Suppressor macrophage (primary cell): ENCODE data around the gene PCDHB14.
A peak's percentile ranks its signal among the peaks of the same experiment; 100 is the strongest.
"Not testable (repeated sequence)": the region's sequence is repeated elsewhere in the genome, so short reads cannot be mapped to it uniquely, and the experiment has no call there.

Source experiments
- DNase-seq, 4 experiments: peaks; one replicate each; pipeline ENCODE4 v3.0.0-alpha.2; 2020 to 2022
- total RNA-seq, 17 experiments: gene quantifications; one replicate each; lab custom pipeline; 2026; ENCODE audit warnings: mixed read lengths in 6 of 17, inconsistent platforms in 3 of 17; lab: John Stamatoyannopoulos, UW

The PCDHB14 gene
- 0 to 1.7 (median 0) reads per million in 17 experiments for total RNA-seq

DNA sequence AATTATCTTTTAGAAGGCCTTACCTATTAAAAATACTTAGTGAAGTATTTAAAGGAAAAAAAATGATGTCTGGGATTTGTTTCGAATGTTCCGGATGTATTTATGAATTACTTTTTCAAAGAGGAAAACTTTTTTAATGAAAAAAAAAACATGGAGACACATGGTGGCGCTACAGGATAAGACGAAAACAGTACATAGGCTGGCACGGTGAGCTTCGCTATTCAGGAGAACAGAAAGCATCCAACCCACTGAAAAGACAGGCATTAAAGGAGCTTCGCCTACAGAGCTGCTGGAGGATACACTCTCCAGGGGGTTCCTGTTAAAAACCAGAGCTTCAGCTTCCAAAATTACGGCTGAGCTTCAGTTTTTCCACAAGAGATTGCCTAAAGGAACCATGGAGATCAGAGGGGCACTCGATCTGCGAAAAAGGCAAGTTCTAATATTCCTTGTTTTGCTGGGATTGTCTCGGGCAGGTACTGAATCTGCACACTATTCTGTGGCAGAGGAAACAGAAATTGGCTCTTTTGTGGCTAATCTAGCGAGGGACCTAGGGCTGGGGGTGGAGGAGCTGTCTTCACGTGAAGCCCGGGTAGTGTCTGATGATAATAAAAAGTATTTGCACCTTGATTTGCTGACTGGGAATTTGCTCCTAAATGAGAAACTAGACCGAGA, at the start of gene PCDHB14:
Gene PCDHB14 (plus strand): TSS at position 232 of the 672 bp plus-strand sequence. CDS start 163 bp downstream, at position 395.
- DNase-seq: peak in 2 of 4 experiments; percentile 1 to 5

DNA sequence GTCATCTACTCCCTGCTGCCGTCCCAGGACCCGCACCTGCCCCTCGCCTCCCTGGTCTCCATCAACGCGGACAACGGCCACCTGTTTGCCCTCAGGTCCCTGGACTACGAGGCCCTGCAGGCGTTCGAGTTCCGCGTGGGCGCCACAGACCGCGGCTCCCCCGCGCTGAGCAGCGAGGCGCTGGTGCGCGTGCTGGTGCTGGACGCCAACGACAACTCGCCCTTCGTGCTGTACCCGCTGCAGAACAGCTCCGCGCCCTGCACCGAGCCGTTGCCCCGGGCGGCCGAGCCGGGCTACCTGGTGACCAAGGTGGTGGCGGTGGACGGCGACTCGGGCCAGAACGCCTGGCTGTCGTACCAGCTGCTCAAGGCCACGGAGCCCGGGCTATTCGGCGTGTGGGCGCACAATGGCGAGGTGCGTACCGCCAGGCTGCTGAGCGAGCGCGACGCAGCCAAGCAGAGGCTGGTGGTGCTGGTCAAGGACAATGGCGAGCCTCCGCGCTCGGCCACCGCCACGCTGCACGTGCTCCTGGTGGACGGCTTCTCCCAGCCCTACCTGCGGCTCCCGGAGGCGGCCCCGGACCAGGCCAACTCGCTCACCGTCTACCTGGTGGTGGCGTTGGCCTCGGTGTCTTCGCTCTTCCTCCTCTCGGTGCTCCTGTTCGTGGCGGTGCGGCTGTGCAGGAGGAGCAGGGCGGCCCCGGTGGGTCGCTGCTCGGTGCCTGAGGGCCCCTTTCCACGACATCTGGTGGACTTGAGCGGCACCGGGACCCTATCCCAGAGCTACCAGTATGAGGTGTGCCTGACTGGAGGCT, 48.6 kb upstream of the PCDHB14 start:
- not testable (repeated sequence) for DNase-seq

DNA sequence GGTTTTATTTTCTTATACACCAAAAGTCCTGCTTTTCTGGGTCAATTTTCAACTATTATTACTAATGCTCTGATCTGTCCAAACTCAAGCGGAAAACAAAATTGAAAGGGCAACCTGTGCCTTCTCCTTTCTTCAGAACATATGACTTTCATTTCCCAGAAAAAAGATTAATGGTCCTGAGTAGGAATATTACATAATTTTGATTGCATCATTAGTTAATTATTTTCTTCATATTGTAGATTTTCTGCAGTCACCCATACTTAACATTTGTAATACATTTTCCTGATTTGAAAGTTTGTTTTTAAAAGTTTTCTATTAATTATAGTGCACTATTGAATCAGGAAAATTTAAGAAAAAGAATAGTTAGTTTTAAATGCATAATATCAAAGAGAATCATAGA, 47.2 kb upstream of the PCDHB14 start:
- no peak for DNase-seq

DNA sequence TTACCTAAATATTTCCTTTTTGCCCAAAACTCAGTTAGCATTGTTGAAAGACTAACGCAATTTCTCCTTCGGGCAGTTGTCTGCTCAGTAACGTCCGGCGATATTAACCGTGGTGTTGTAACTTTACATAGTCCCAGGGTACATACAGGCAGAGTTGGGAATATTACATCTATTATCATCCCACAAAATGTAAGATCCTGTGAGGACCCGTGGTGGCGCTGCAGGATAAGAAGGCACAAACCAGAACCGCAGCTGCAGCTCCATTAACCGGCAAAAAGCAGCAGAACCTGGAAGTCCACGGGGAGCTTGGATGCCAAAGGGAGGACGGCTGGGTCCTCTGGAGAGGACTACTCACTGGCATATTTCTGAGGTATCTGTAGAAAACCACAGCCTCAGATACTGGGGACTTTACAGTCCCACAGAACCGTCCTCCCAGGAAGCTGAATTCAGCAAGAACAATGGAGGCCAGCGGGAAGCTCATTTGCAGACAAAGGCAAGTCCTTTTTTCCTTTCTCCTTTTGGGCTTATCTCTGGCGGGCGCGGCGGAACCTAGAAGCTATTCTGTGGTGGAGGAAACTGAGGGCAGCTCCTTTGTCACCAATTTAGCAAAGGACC, 45.5 kb upstream of the PCDHB14 start, which contains the start of gene PCDHB8:
Gene PCDHB8 (plus strand): TSS at position 214 of the 615 bp plus-strand sequence. CDS start 245 bp downstream, at position 459.
- DNase-seq: not testable (repeated sequence)

DNA sequence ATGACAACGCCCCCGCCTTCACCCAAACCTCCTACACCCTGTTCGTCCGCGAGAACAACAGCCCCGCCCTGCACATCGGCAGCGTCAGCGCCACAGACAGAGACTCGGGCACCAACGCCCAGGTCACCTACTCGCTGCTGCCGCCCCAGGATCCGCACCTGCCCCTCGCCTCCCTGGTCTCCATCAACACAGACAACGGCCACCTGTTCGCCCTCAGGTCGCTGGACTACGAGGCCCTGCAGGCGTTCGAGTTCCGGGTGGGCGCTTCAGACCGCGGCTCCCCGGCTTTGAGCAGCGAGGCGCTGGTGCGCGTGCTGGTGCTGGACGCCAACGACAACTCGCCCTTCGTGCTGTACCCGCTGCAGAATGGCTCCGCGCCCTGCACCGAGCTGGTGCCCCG, 43.8 kb upstream of the PCDHB14 start:
- DNase-seq: not testable (repeated sequence)

DNA sequence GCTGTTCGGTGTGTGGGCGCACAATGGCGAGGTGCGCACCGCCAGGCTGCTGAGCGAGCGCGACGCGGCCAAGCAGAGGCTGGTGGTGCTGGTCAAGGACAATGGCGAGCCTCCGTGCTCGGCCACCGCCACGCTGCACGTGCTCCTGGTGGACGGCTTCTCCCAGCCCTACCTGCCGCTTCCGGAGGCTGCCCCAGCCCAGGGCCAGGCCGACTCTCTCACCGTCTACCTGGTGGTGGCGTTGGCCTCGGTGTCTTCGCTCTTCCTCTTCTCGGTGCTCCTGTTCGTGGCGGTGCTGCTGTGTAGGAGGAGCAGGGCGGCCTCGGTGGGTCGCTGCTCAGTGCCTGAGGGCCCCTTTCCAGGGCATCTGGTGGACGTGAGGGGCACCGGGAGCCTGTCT, 43.3 kb upstream of the PCDHB14 start:
- DNase-seq: not testable (repeated sequence)

DNA sequence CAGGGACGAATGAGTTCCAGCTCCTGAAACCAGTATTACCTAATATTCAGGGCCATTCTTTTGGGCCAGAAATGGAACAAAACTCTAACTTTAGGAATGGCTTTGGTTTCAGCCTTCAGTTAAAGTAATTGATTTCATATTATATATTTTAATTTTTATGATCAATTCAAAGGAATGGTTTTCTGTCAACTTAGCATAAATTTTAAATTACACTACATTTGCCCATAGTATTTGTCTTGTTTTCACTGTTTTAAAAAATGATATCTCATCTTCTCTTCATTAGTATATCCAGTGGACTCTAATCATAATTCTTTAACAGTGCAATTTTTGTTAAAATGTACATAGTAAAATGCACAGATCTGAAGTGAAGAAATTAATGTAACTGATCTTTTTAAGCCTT, 42.8 kb upstream of the PCDHB14 start:
- no peak for DNase-seq

DNA sequence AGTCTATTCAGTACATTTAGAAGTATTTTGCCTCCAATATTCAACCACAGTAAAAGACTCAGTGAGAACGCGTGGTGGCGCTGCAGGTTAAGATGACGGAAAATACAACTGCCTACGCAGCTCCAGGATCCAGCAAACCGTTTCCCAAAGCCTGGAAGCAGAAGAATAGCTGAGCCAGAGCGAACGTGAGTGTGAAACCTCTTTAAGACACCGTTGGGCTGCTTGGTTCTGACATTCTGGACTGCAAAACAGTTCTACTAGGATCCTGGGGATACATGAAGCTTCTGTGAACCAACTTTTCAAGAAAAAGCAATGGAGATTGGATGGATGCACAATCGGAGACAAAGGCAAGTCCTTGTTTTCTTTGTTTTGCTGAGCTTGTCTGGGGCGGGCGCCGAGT, 40.9 kb upstream of the PCDHB14 start, which contains the start of gene PCDHB16:
Gene PCDHB16 (plus strand): TSS at position 140 of the 400 bp plus-strand sequence. CDS start 173 bp downstream, at position 313.
- no peak for DNase-seq

DNA sequence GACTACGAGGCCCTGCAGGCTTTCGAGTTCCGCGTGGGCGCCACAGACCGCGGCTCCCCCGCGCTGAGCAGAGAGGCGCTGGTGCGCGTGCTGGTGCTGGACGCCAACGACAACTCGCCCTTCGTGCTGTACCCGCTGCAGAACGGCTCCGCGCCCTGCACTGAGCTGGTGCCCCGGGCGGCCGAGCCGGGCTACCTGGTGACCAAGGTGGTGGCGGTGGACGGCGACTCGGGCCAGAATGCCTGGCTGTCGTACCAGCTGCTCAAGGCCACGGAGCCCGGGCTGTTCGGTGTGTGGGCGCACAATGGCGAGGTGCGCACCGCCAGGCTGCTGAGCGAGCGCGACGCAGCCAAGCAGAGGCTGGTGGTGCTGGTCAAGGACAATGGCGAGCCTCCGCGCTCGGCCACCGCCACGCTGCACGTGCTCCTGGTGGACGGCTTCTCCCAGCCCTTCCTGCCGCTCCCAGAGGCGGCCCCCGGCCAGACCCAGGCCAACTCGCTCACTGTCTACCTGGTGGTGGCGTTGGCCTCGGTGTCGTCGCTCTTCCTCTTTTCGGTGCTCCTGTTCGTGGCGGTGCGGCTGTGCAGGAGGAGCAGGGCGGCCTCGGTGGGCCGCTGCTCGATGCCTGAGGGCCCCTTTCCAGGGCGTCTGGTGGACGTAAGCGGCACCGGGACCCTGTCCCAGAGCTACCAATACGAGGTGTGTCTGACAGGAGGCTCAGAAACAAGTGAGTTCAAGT, 38.9 kb upstream of the PCDHB14 start:
- DNase-seq: not testable (repeated sequence)

DNA sequence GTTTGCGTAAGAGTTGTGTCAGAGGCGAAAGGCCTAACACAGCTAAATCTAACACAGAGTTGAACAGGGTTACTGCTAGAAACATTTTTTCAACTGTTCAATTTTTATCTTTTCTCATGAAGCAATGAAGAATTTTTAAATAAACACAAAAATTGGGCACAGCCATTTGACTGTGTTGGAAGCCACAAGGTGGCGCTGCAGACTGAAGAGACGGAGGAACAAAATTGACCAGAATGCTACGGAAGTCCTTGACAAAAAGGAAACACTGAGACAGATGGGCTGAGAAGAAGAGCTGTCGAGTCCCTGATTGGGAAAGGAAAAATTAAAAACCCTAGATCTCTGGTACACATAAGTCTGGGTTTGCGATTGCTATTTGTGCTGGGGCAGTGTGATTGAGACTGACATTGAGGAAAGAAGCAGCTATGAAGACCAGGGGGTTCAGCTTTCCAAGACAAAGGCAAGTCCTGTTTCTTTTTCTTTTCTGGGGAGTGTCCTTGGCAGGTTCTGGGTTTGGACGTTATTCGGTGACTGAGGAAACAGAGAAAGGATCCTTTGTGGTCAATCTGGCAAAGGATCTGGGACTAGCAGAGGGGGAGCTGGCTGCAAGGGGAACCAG, 36.1 kb upstream of the PCDHB14 start, which contains the start of gene PCDHB9:
Gene PCDHB9 (plus strand): TSS at position 265 of the 616 bp plus-strand sequence. CDS start 158 bp downstream, at position 423.
- peak in 3 of 4 experiments; percentile 5 to 28 (median 18) for DNase-seq

DNA sequence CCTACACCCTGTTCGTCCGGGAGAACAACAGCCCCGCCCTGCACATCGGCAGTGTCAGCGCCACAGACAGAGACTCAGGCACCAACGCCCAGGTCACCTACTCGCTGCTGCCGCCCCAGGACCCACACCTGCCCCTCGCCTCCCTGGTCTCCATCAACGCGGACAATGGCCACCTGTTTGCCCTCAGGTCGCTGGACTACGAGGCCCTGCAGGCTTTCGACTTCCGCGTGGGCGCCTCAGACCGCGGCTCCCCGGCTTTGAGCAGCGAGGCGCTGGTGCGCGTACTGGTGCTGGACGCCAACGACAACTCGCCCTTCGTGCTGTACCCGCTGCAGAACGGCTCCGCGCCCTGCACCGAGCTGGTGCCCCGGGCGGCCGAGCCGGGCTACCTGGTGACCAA, 34.5 kb upstream of the PCDHB14 start:
- not testable (repeated sequence) for DNase-seq

DNA sequence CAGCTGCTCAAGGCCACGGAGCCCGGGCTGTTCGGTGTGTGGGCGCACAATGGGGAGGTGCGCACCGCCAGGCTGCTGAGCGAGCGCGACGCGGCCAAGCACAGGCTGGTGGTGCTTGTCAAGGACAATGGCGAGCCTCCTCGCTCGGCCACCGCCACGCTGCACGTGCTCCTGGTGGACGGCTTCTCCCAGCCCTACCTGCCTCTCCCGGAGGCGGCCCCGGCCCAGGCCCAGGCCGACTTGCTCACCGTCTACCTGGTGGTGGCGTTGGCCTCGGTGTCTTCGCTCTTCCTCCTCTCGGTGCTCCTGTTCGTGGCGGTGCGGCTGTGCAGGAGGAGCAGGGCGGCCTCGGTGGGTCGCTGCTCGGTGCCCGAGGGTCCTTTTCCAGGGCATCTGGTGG, 34.0 kb upstream of the PCDHB14 start:
- DNase-seq: not testable (repeated sequence)

DNA sequence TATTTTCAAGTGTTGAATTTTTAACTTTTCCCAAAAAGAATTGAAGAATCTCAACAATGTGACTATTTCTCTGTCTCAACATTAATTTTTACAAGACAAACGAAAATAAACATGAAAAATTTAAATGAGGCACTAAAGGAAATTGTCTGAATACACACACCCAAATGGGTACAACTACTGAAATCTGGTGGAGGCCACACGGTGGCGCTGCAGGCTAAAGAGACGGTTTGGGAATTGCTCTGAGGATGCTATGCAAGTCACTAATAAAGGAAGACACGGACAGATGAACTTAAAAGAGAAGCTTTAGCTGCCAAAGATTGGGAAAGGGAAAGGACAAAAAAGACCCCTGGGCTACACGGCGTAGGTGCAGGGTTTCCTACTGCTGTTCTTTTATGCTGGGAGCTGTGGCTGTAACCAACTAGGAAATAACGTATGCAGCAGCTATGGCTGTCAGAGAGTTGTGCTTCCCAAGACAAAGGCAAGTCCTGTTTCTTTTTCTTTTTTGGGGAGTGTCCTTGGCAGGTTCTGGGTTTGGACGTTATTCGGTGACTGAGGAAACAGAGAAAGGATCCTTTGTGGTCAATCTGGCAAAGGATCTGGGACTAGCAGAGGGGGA, 30.9 kb upstream of the PCDHB14 start, which contains the start of gene PCDHB10:
Gene PCDHB10 (plus strand): TSS at position 244 of the 616 bp plus-strand sequence. CDS start 200 bp downstream, at position 444.
- DNase-seq: peak; percentile 2 to 26 (median 16)

DNA sequence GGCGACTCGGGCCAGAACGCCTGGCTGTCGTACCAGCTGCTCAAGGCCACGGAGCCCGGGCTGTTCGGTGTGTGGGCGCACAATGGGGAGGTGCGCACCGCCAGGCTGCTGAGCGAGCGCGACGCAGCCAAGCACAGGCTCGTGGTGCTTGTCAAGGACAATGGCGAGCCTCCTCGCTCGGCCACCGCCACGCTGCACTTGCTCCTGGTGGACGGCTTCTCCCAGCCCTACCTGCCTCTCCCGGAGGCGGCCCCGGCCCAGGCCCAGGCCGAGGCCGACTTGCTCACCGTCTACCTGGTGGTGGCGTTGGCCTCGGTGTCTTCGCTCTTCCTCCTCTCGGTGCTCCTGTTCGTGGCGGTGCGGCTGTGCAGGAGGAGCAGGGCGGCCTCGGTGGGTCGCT, 28.8 kb upstream of the PCDHB14 start:
- DNase-seq: not testable (repeated sequence)

DNA sequence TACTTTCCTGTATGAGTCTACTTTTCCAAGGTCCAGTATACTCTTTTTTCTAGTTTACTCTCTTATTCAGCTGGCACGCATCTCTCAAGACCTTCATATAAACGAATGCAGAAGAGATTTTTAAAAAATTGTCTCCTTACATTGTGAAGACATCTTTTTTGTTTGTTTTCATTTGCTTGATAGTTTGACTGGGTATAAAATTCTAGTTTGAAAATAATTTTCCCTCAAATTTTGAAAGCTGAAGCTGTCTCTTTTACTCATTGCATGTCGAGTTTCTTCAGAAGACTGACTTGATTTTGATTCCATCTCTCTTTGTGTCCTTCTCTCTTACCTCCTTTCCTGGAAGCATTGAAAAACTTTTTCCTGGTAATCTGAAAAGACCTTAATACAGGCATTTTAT, 26.8 kb upstream of the PCDHB14 start:
- DNase-seq: no peak

DNA sequence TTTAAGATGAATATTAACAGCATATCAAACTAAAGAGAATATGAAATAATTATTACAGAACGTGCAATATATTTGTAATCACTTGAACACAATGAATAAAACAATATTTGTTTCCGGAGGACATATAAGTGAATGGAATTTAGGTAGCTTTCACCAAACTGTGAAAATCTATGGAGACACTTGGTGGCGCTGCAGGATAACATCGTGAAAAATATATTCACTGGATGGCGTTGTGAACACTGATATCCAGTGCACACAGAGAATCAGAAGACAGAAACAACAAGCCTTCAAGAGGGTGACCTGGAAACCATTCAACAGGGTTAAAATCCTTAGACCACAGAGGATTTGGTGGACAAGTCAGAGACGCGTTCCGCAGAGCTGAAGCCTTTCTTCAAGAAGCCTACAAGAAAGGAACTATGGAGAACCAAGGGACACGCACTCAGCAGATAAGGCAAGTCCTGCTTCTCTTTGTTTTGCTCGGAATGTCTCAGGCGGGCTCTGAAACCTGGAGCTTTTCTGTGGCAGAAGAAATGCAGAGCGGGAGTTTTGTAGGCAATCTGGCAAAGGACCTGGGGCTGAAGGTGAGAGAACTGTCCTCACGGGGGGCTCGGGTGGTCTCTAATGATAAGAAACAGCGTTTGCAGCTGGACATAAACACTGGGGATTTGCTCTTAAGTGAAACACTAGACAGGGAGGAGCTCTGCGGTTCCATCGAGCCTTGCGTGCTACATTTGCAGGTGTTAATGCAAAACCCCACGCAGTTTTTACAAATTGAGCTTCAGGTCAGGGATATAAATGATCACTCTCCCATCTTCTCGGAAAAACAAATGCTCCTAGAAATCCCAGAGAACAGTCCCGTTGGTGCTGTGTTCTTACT, 23.5 kb upstream of the PCDHB14 start, which contains the start of gene PCDHB11:
Gene PCDHB11 (plus strand): TSS at position 269 of the 877 bp plus-strand sequence. CDS start 148 bp downstream, at position 417.
- DNase-seq: no peak

DNA sequence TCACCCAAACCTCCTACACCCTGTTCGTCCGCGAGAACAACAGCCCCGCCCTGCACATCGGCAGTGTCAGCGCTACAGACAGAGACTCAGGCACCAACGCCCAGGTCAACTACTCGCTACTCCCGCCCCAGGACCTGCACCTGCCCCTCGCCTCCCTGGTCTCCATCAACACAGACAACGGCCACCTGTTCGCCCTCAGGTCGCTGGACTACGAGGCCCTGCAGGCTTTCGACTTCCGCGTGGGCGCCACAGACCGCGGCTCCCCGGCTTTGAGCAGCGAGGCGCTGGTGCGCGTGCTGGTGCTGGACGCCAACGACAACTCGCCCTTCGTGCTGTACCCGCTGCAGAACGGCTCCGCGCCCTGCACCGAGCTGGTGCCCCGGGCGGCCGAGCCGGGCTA, 22.0 kb upstream of the PCDHB14 start:
- not testable (repeated sequence) for DNase-seq

DNA sequence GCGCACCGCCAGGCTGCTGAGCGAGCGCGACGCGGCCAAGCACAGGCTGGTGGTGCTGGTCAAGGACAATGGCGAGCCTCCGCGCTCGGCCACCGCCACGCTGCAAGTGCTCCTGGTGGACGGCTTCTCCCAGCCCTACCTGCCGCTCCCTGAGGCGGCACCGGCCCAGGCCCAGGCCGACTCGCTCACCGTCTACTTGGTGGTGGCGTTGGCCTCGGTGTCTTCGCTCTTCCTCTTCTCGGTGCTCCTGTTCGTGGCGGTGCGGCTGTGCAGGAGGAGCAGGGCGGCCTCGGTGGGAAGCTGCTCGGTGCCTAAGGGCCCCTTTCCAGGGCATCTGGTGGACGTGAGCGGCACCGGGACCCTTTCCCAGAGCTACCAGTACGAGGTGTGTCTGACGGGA, 21.5 kb upstream of the PCDHB14 start:
- DNase-seq: not testable (repeated sequence)

DNA sequence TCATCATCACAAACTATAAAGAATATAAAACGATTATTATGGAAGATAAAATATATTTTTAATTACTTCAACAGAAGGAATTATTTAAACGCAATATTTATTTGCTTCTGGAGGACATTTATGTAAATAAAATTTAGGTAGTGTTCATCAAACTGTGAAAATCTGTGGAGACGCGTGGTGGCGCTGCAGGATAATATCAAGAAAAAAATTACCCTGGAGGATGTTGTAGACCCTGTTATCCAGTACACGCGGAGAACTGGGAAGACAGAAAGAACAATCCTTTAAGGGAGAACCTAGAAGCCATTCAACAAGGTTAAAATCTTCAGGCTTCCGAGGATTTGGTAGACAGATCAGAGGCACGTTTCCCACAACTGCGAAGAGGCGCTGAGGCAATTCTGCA, 14.7 kb upstream of the PCDHB14 start, which contains the start of gene PCDHB12:
Gene PCDHB12 (plus strand): TSS at position 242 of the 400 bp plus-strand sequence. CDS start 189 bp downstream, outside the sequence.
- DNase-seq: no peak

DNA sequence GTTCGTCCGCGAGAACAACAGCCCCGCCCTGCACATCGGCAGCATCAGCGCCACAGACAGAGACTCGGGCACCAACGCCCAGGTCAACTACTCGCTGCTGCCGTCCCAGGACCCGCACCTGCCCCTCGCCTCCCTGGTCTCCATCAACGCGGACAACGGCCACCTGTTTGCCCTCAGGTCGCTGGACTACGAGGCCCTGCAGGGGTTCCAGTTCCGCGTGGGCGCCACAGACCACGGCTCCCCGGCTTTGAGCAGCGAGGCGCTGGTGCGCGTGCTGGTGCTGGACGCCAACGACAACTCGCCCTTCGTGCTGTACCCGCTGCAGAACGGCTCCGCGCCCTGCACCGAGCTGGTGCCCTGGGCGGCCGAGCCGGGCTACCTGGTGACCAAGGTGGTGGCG, 12.9 kb upstream of the PCDHB14 start:
- DNase-seq: not testable (repeated sequence)
